Measurements from ENCODE around the gene SCAMP3.
"Not testable (repeated sequence)": the region's sequence is repeated elsewhere in the genome, so short reads cannot be mapped to it uniquely, and the experiment has no call there.

Gene SCAMP3

GRCh38 chr1:155261852-155262673 is at the start of gene SCAMP3:
SCAMP3 (minus strand) TSS chr1:155262360; CDS start chr1:155262151, 209 bp downstream.
- peak; percentile 87 for DNase-seq (ENCODE audit: low read depth in 2 of 2)

GRCh38 chr1:155309423-155310021 is 47.4 kb upstream of the SCAMP3 start:
- DNase-seq (ENCODE audit: low read depth in 2 of 2): no peak

- DNase-seq (ENCODE audit: low read depth in 2 of 2): peak; percentile 97
Observed at GRCh38 chr1:155308493-155309422, 46.6 kb upstream of the SCAMP3 start, which contains the start of gene FDPS. FDPS (plus strand) TSS chr1:155308866; CDS start chr1:155309790, 924 bp downstream.

DNA sequence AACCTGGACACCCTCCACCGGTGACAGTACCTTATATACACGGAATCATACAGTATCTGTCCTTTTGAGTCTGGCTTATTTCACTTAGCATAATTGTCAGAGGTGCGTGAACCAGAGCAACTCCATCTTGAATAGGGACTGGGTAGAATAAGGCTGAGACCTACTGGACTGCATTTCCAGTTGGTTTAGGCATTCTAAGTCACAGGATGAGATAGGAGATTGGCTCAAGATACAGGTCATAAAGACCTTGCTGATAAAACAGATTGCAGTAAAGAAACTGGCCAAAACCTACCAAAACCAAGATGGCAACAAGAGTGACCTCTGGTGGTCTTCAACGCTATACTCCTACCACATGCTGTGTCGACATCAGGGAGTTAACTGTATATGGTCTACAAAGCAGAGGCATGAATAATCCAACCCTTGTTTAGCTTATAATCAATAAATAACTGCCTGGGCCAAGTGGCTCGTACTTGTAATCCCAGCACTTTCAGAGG is 45.1 kb upstream of the SCAMP3 start:
- no peak for DNase-seq (ENCODE audit: low read depth in 2 of 2)

DNA sequence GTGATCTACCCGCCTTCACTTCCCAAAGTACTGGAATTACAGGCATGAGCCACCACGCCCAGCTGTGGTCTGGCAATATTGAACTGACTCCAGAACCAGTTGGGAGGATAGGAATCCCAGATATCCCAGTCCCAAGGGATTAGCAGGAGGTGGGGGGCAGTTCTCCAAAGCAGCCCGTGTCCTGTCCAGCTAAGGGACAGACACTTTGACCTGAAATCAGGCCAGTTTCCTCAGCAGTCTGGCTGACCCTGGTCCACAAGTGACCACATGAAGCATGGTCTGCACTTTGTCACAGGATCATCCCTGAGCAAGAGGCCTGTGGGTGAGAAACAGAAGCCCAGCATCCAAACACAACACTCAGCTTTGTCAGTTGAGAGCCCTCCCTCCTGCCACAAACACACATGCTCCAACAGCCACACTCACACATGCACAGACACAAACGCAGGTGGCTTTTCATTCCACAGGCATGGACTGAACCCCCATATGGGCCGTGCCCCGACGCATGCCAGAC is 43.8 kb upstream of the SCAMP3 start:
- DNase-seq (ENCODE audit: low read depth in 2 of 2): no peak

DNA sequence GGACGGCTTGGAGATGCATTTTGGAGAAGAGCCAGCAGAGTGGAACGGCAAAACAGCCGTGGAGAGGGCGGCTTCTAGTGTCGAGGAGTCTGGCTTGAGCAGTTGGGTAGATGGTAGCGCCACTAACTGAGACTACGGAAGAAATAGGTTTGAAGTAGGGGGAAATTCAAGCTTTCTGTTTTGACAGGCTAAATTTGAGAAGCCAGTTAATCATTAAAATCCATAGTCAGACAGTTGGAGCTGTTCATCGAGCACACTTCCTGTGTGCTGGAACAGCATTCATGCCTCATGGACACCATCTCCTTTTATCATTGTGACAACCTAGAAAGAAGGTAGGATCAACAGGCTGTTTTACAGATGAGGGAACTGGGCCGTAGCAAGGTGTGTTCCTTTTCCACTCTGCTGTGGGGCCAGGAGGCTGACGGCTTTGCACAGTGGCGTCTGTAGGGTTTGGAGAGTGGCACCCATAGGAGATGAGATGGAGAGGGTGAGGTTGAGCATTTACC is 42.5 kb upstream of the SCAMP3 start:
- no peak for DNase-seq (ENCODE audit: low read depth in 2 of 2)

- DNase-seq (ENCODE audit: low read depth in 2 of 2): no peak
Observed at GRCh38 chr1:155301342-155301841, 39.2 kb upstream of the SCAMP3 start, which contains the start of gene PKLR. PKLR (minus strand) TSS chr1:155301438; CDS start chr1:155301395, 43 bp downstream.

GRCh38 chr1:155300553-155301329 is 38.6 kb upstream of the SCAMP3 start:
- no peak for DNase-seq (ENCODE audit: low read depth in 2 of 2)

DNA sequence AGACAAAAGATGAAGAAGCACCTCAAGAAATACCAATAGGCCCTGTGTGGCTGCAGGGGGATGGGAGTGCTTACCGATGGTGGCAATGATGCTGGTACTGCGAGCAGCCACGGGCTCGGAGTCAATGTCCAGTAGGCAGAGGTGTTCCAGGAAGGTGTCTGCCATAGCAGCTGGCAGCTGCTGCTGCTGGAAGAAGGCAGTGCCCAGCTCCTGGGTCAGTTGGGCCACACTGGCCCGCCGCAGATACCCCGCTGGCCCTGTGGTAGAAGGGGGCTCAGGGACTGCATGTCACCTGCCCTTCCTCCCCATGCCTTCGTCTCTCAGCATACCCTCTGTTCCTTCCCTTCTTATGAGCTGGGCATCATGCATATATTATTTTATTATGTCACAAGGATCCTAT is 37.9 kb upstream of the SCAMP3 start:
- no peak for DNase-seq (ENCODE audit: low read depth in 2 of 2)

DNA sequence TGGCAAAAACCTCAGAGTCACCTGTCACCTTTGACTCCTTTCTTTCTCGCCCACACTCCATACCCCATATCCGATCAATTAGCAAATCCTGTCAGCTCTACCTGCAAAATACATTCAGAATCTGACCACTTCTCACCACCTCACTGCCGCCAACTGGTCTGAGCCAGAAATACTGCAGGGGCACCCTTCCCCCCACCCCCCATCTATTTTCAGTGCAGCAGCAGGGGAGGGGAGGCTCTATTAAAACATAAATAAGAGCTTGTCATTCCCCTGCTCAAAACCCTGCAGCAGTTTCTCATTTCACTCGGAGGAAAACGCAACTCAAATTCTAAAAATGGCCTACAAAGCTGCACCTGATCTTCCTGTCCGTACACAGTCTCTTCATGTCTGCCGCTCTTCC is 35.2 kb upstream of the SCAMP3 start:
- DNase-seq (ENCODE audit: low read depth in 2 of 2): no peak

- no peak for DNase-seq (ENCODE audit: low read depth in 2 of 2)
Observed at GRCh38 chr1:155296661-155297060, 34.5 kb upstream of the SCAMP3 start.

DNA sequence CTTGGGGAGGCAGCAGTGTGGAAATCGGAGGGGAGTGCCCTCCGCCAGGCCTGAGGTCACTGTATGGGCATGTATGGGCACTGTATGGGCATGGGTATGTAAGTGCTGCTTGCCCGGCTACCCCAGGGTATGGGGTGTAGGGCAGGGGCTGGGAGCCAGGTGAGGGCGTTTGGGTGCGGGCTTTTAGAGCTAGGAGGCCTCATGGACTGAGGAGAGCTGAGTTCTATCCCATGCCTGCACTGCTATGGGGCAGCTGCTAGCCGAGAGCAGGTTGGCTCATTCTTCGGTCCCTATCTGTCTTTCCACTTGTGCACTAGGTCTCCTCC is 33.7 kb upstream of the SCAMP3 start:
- DNase-seq (ENCODE audit: low read depth in 2 of 2): no peak

- no peak for DNase-seq (ENCODE audit: low read depth in 2 of 2)
Observed at GRCh38 chr1:155295183-155295941, 33.2 kb upstream of the SCAMP3 start.

DNA sequence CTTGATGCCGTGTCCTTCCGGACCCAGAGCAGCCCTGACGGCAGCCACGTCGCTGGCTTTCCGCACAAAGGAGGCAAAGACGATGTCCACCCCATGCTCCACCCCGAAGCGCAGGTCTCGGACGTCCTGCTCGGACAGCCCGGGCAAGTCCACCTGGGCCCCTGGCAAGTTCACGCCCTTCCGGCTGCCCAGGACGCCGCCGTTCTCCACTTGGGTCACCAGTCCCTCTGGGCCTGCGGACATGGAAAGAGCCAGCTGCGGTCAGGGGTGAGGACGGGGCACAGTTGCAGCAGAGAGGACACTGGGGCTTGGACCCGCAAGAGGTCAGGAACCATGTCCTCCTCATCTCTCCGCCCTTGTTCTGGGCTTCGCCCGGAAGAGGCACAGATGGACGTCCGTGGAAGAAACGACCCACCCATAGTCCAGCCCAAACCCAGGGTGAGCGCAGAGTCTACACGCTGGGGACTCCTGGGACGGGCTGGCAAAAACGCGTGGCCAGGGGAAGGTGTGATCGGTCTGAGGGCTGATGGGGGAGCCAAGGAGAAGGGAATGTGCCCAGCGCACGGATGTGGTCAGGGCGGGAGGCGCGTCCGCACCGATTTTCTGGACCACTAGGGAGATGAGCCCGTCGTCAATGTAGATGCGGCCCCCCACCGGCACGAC is 32.5 kb upstream of the SCAMP3 start:
- DNase-seq (ENCODE audit: low read depth in 2 of 2): no peak

GRCh38 chr1:155293086-155293749 is 31.1 kb upstream of the SCAMP3 start:
- no peak for DNase-seq (ENCODE audit: low read depth in 2 of 2)

DNA sequence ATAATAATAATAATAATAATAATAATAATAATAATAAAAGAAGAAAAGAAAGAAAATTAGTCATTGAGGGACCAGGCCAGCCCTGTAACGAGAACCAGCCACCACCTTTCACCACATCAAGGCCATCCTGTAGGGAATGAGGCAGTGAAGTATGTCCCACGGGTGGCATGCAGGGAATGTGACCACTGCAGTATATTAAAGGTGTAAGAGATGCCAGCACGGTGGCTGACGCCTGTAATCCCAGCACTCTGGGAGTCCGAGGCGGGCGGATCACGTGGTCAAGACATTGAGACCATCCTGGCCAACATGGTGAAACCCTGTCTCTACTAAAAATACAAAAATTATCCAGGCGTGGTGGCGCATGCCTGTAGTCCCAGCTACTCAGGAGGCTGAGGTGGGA is 28.8 kb upstream of the SCAMP3 start:
- not testable (repeated sequence) for DNase-seq (ENCODE audit: low read depth in 2 of 2)

- no peak for DNase-seq (ENCODE audit: low read depth in 2 of 2)
Observed at GRCh38 chr1:155287987-155288543, 25.9 kb upstream of the SCAMP3 start.

GRCh38 chr1:155286544-155286943 is 24.4 kb upstream of the SCAMP3 start:
- DNase-seq (ENCODE audit: low read depth in 2 of 2): no peak
